GM19193 (cell line): ENCODE measurements around the gene TOM1L2.

ENCODE experiments used
- POLR2A ChIP-seq: IDR thresholded peaks from 4 replicates; pipeline ENCODE4 v1.6.1; 2011; ENCODE audit not compliant: insufficient read depth, insufficient read length; ENCODE audit errors: extremely low read depth

The TOM1L2 gene

GRCh38 chr17:17833658-17834357 lies 138.4 kb downstream of the TOM1L2 start:
- TF ChIP-seq POLR2A, result no peak

GRCh38 chr17:17832032-17832363 lies 140.2 kb downstream of the TOM1L2 start:
- no peak for TF ChIP-seq POLR2A

GRCh38 chr17:17831208-17832031 lies 140.8 kb downstream of the TOM1L2 start:
- TF ChIP-seq POLR2A, result no peak

- TF ChIP-seq POLR2A, result no peak
Measured at GRCh38 chr17:17830740-17831207, 141.4 kb downstream of the TOM1L2 start.

GRCh38 chr17:17830269-17830567 lies 142.0 kb downstream of the TOM1L2 start:
- TF ChIP-seq POLR2A, result no peak

- no peak for TF ChIP-seq POLR2A
Measured at GRCh38 chr17:17827826-17828621, 144.2 kb downstream of the TOM1L2 start.

- no peak for TF ChIP-seq POLR2A
Measured at GRCh38 chr17:17826942-17827785, 145.0 kb downstream of the TOM1L2 start.

GRCh38 chr17:17826342-17826713 lies 145.9 kb downstream of the TOM1L2 start:
- no peak for TF ChIP-seq POLR2A

- no peak for TF ChIP-seq POLR2A
Measured at GRCh38 chr17:17824783-17825614, 147.2 kb downstream of the TOM1L2 start.

GRCh38 chr17:17824119-17824782 lies 147.9 kb downstream of the TOM1L2 start:
- TF ChIP-seq POLR2A, result no peak

GRCh38 chr17:17823433-17824118 lies 148.6 kb downstream of the TOM1L2 start:
- peak; percentile 53 for TF ChIP-seq POLR2A

GRCh38 chr17:17822616-17823015 lies 149.6 kb downstream of the TOM1L2 start:
- no peak for TF ChIP-seq POLR2A

GRCh38 chr17:17822189-17822588 lies 150.0 kb downstream of the TOM1L2 start:
- TF ChIP-seq POLR2A, result no peak

- TF ChIP-seq POLR2A, result peak; percentile 19
Measured at GRCh38 chr17:17820463-17821158, 151.6 kb downstream of the TOM1L2 start.
